ENCODE results near the gene AFF2.

DNA sequence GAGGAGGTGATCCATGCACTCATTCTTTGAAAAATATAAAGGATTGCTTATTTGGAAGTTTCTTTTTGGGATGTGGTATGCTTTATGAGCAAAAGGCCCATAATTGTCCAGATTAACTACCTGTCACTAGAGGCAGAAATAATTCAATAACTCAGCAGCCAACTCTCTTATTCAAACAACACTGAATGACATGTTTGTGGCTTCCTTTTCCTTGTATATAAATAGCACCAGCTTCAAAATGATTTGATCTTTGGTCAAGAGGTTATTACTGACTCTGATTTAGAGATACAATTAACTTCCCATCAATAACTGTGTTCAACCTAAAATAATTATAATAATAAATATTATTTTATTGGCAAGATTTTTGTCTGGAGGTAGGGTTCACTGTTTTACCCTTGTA, 232.3 kb downstream of the AFF2 start:
- TF ChIP-seq, protein P1, sequence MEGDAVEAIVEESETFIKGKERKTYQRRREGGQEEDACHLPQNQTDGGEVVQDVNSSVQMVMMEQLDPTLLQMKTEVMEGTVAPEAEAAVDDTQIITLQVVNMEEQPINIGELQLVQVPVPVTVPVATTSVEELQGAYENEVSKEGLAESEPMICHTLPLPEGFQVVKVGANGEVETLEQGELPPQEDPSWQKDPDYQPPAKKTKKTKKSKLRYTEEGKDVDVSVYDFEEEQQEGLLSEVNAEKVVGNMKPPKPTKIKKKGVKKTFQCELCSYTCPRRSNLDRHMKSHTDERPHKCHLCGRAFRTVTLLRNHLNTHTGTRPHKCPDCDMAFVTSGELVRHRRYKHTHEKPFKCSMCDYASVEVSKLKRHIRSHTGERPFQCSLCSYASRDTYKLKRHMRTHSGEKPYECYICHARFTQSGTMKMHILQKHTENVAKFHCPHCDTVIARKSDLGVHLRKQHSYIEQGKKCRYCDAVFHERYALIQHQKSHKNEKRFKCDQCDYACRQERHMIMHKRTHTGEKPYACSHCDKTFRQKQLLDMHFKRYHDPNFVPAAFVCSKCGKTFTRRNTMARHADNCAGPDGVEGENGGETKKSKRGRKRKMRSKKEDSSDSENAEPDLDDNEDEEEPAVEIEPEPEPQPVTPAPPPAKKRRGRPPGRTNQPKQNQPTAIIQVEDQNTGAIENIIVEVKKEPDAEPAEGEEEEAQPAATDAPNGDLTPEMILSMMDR (IDR thresholded peaks at IDR 0.05), result no peak
- TF ChIP-seq POLR2A (IDR thresholded peaks at IDR 0.05), result no peak
- TF ChIP-seq EP300 (IDR thresholded peaks at IDR 0.05), result no peak
- no peak for TF ChIP-seq POLR2AphosphoS5 (IDR thresholded peaks at IDR 0.05)

Measured in upper lobe of left lung (tissue), 4 donors.